GM03348 (cell line): ENCODE measurements around the gene POM121C.
"Not testable (repeated sequence)": the region's sequence is repeated elsewhere in the genome, so short reads cannot be mapped to it uniquely, and the experiment has no call there.

ENCODE experiments used
- DNase-seq: peaks from one replicate; pipeline ENCODE4 v3.0.0; 2012; ENCODE audit warnings: low spot score

Gene POM121C

GRCh38 chr7:75485979-75486643 is at the start of gene POM121C:
Gene POM121C (minus strand): TSS chr7:75486299. CDS start chr7:75441496, 44,803 bp downstream.
- not testable (repeated sequence) for DNase-seq

GRCh38 chr7:75534727-75535307 is 48.7 kb upstream of the POM121C start:
- DNase-seq = peak; percentile 62

GRCh38 chr7:75533926-75534325 is 47.8 kb upstream of the POM121C start:
- no peak for DNase-seq

GRCh38 chr7:75532639-75533038 is 46.5 kb upstream of the POM121C start:
- DNase-seq = no peak

- no peak for DNase-seq
These were observed 45.3 kb upstream of the POM121C start for GRCh38 chr7:75531359-75531821.

- not testable (repeated sequence) for DNase-seq
These were observed 41.2 kb upstream of the POM121C start for GRCh38 chr7:75527224-75527722.

- not testable (repeated sequence) for DNase-seq
These were observed 35.6 kb upstream of the POM121C start for GRCh38 chr7:75521727-75522126.

GRCh38 chr7:75518842-75519241 is 32.7 kb upstream of the POM121C start:
- not testable (repeated sequence) for DNase-seq

- DNase-seq = not testable (repeated sequence)
These were observed 22.9 kb upstream of the POM121C start for GRCh38 chr7:75509033-75509432.

- not testable (repeated sequence) for DNase-seq
These were observed 5.9 kb upstream of the POM121C start, which contains the start of gene SPDYE5 for GRCh38 chr7:75492020-75492419. Gene SPDYE5 (plus strand): TSS chr7:75492320. CDS start chr7:75494048, 1,728 bp downstream.

- DNase-seq = not testable (repeated sequence)
These were observed 632 bp downstream of the POM121C start for GRCh38 chr7:75485355-75485978.

GRCh38 chr7:75480313-75480712 is 5.8 kb downstream of the POM121C start:
- not testable (repeated sequence) for DNase-seq

- not testable (repeated sequence) for DNase-seq
These were observed 8.6 kb downstream of the POM121C start for GRCh38 chr7:75477457-75477856.

- DNase-seq = not testable (repeated sequence)
These were observed 15.9 kb downstream of the POM121C start for GRCh38 chr7:75470166-75470565.

- DNase-seq = not testable (repeated sequence)
These were observed 25.6 kb downstream of the POM121C start for GRCh38 chr7:75460541-75460940.

GRCh38 chr7:75458034-75458433 is 28.1 kb downstream of the POM121C start:
- not testable (repeated sequence) for DNase-seq

GRCh38 chr7:75456403-75456802 is 29.7 kb downstream of the POM121C start:
- not testable (repeated sequence) for DNase-seq

GRCh38 chr7:75452494-75452955 is 33.6 kb downstream of the POM121C start:
- not testable (repeated sequence) for DNase-seq

GRCh38 chr7:75449946-75450345 is 36.2 kb downstream of the POM121C start:
- not testable (repeated sequence) for DNase-seq

GRCh38 chr7:75442465-75443111 is 43.5 kb downstream of the POM121C start:
- not testable (repeated sequence) for DNase-seq

GRCh38 chr7:75442101-75442464 is 44.0 kb downstream of the POM121C start:
- DNase-seq = not testable (repeated sequence)

GRCh38 chr7:75439000-75439399 is 47.1 kb downstream of the POM121C start:
- DNase-seq = not testable (repeated sequence)
